Upper lobe of right lung (tissue), 1 donor: ENCODE results near the gene SYNGR1. TPM values are rescaled to one million over a fixed set of nuclear protein-coding genes. Genes with fewer than 3 reads are reported as not detected.

ENCODE experiments used
- ATAC-seq: fragments of 200-7000 bp; cut with Tn5 transposase; one replicate; pipeline ENCODE4 v1.9.1; 2020; ENCODE audit warnings: mild to moderate bottlenecking, moderate library complexity
- DNase-seq: peaks from one replicate; pipeline ENCODE4 v3.0.0-alpha.2; 2020
- H3K27ac ChIP-seq: fragments of 200-600 bp; one replicate; pipeline ENCODE4 v1.8.0; 2022
- H3K27me3 ChIP-seq: fragments of 200-600 bp; one replicate; pipeline ENCODE4 v1.8.0; 2022; ENCODE audit warnings: mild to moderate bottlenecking
- H3K36me3 ChIP-seq: fragments of 200-600 bp; one replicate; pipeline ENCODE4 v1.8.0; 2022
- H3K4me1 ChIP-seq: fragments of 200-600 bp; one replicate; pipeline ENCODE4 v1.8.0; 2022
- H3K4me3 ChIP-seq: fragments of 200-600 bp; one replicate; pipeline ENCODE4 v1.8.0; 2022; ENCODE audit warnings: mild to moderate bottlenecking
- H3K9me3 ChIP-seq: fragments of 200-600 bp; one replicate; pipeline ENCODE4 v1.8.0; 2022
- intact Hi-C: fragments of 100-400 bp; cut with DNase I; formaldehyde crosslinking; loops from one replicate; pipeline ENCODE4 v1.11.0; 2022
- total RNA-seq: library from RNA; stranded (reverse); fragmentation: NEBNext Ultra II Directional; extraction: Animal tissue kit (Norgen Biotek cat#: 25700); gene quantifications from one replicate; pipeline ENCODE4 v1.2.1, GENCODE V29; 2021
- TF ChIP-seq, protein P1 (sequence below): fragments of 200-600 bp; IDR thresholded peaks from one replicate; pipeline ENCODE4 v1.8.0; 2022; ENCODE audit warnings: antibody characterized with exemption
- donor health status: DM: no; HTN: yes; CAD: no; lungs with severe emphysema.

SYNGR1 gene
- total RNA-seq, 1 donor from 2014 or later, result 14.0 TPM

DNA sequence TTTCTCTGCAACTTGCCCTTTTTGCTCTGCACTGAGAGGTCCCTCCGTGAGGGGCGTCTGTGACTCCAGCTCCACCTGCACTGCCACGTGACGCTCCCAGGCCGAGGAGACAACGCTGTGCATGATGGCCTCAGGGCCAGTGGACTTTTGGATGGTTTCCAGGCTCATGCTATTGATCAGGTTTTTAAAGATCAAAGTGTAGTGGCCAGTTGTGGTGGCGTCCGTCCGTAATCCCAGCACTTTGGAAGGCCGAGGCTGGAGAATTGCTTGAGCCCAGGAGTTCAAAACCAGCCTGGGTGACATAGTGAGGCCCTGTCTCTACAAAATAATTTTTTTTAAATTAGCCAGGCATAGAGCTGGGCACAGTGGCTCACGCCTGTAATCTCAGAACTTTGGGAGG is 46.4 kb upstream of the SYNGR1 start:
- no peaks in the 10 kb centered on the region for H3K36me3 ChIP-seq
- intact Hi-C loops, result no loop called here
- H3K27me3 ChIP-seq, result no peaks in the 10 kb centered on the region
- H3K27ac ChIP-seq, result no peak overlapping the region
- ATAC-seq (no peak), DNase-seq (no peak)
- TF ChIP-seq, protein P1, sequence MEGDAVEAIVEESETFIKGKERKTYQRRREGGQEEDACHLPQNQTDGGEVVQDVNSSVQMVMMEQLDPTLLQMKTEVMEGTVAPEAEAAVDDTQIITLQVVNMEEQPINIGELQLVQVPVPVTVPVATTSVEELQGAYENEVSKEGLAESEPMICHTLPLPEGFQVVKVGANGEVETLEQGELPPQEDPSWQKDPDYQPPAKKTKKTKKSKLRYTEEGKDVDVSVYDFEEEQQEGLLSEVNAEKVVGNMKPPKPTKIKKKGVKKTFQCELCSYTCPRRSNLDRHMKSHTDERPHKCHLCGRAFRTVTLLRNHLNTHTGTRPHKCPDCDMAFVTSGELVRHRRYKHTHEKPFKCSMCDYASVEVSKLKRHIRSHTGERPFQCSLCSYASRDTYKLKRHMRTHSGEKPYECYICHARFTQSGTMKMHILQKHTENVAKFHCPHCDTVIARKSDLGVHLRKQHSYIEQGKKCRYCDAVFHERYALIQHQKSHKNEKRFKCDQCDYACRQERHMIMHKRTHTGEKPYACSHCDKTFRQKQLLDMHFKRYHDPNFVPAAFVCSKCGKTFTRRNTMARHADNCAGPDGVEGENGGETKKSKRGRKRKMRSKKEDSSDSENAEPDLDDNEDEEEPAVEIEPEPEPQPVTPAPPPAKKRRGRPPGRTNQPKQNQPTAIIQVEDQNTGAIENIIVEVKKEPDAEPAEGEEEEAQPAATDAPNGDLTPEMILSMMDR, result no peak
- H3K4me3 ChIP-seq, result no peak overlapping the region
- H3K4me1 ChIP-seq, result peaks cover 24% of the 10 kb centered on the region
- H3K9me3 ChIP-seq, result no peaks in the 10 kb centered on the region

GRCh38 chr22:39303892-39304671 is 45.7 kb upstream of the SYNGR1 start:
- no peaks in the 10 kb centered on the region for H3K27me3 ChIP-seq
- TF ChIP-seq, protein P1, result no peak
- DNase-seq, result no peak
- no peak overlapping the region for H3K4me3 ChIP-seq
- H3K27ac ChIP-seq, result no peak overlapping the region
- peaks cover 27% of the 10 kb centered on the region for H3K4me1 ChIP-seq
- H3K9me3 ChIP-seq, result no peaks in the 10 kb centered on the region
- no peaks in the 10 kb centered on the region for H3K36me3 ChIP-seq
- no peak for ATAC-seq
- intact Hi-C loops, result no loop called here

GRCh38 chr22:39306456-39307361 is 43.1 kb upstream of the SYNGR1 start:
- H3K27ac ChIP-seq, result no peak overlapping the region
- H3K9me3 ChIP-seq, result no peaks in the 10 kb centered on the region
- peaks cover 3% of the 10 kb centered on the region for H3K36me3 ChIP-seq
- peak; percentile 57 for ATAC-seq
- no peak for DNase-seq
- intact Hi-C loops, result no loop called here
- peaks cover 15% of the 10 kb centered on the region for H3K4me1 ChIP-seq
- TF ChIP-seq, protein P1, result peak; percentile 34
- H3K4me3 ChIP-seq, result no peak overlapping the region
- no peaks in the 10 kb centered on the region for H3K27me3 ChIP-seq

- Histone ChIP-seq H3K27ac (peak overlapping the region; percentile 58), H3K36me3 (peaks cover 24% of the 10 kb centered on the region), H3K27me3 (no peaks in the 10 kb centered on the region), H3K4me3 (peak overlapping the region; percentile 31), H3K9me3 (no peaks in the 10 kb centered on the region), H3K4me1 (peaks cover 15% of the 10 kb centered on the region)
- intact Hi-C loops, result no loop called here
- DNase-seq (no peak), ATAC-seq (peak; percentile 51)
- TF ChIP-seq, protein P1, result peak; percentile 7
These were observed 41.0 kb upstream of the SYNGR1 start for GRCh38 chr22:39308614-39309363.

DNA sequence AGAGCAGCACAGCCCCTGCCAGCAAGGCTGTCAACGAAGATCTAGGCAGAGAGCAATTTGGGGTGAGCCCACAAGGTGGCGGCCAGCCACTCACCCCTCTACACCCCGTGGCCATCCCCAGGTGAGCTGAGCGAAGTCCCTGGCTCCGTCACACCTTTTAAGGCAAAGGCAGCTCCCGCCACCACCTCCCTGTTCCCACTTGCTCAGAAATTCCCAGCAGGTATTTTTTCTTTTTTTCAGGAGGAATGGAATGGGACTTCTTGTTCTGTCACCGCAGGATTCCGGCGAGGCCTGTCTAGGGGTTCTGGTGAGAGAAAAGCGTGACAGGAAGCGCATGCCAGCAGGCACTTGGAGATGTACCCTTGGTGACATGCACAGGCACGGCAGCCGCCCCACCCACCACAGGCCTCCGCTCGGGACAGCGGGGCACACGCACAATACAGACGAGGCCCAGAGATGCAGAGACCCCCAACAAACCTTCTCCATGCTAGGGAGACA is 40.4 kb upstream of the SYNGR1 start:
- peak overlapping the region; percentile 58 for H3K27ac ChIP-seq

More for the DNA sequence above, 40.4 kb upstream of the SYNGR1 start:
- Histone ChIP-seq H3K4me3 (no peak overlapping the region), H3K4me1 (peaks cover 17% of the 10 kb centered on the region), H3K9me3 (no peaks in the 10 kb centered on the region), H3K36me3 (peaks cover 30% of the 10 kb centered on the region), H3K27me3 (no peaks in the 10 kb centered on the region)
- no peak for DNase-seq
- intact Hi-C loops, result no loop called here
- no peak for ATAC-seq
- TF ChIP-seq, protein P1, result no peak
